SW480 (cell line): ENCODE data around the gene KEAP1.

Experiments used
- DNase-seq: peaks from one replicate; pipeline ENCODE4 v3.0.0-alpha.2; 2016; ENCODE audit warnings: low spot score

The KEAP1 gene

GRCh38 chr19:10449037-10449436 lies 54.1 kb downstream of the KEAP1 start:
- no peak for DNase-seq

- DNase-seq = no peak
Measured at GRCh38 chr19:10442698-10443097, 60.5 kb downstream of the KEAP1 start.

GRCh38 chr19:10439588-10439987 lies 63.6 kb downstream of the KEAP1 start:
- DNase-seq = no peak
